NT2/D1 (cell line): ENCODE data around the gene STX16.

ENCODE experiments used
- SUZ12 ChIP-seq: IDR thresholded peaks from 2 replicates; pipeline ENCODE4 v1.6.1; 2011; ENCODE audit not compliant: insufficient read length, insufficient read depth; ENCODE audit errors: extremely low read depth
- YY1 ChIP-seq: IDR thresholded peaks from 2 replicates; pipeline ENCODE4 v1.6.1; 2011; ENCODE audit not compliant: insufficient read length, insufficient read depth
- ZNF274 ChIP-seq: IDR thresholded peaks from 2 replicates; pipeline ENCODE4 v1.6.1; 2011; ENCODE audit warnings: mild to moderate bottlenecking, low read depth, low read length

DNA sequence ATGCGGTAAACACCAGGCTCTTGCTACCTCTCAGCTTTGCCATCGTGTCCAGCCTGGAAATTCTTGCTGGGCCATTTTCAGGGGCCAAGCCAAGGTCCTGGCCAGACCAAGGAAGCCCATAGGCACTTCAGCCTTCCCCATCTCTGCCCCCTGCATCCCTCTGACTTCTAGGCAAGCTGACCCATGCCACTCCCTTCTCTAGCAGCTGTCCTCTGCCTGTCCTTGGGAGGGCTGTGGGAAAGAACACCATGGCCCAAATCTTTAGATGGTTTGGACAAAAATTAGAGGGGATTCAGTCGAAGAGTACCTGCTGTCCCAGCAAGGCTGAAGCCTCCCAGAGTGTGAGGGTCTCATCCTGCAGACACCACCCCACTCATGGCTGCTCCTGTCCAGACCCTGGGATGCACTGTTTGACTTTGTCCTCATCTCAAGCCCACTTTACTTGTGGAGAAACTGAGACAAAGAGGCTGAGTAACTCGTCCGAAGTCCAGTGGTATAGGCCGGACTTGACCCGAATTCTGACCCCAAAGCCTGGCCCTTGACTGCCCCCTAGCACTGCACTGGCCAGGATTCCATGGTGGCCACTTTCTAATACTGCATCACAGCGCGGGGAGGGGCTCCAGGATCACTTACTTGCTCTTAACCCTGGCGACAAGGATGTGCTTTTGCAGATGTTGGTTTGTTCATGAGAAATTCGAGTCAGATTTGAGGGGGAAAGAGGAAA is 22.4 kb upstream of the STX16 start:
- TF ChIP-seq ZNF274: no peak
- no peak for TF ChIP-seq SUZ12
- TF ChIP-seq YY1: no peak
